Smooth muscle cell of bladder (primary cell): ENCODE data around the gene FATE1. TPM values are rescaled to one million over a fixed set of nuclear protein-coding genes. Genes with fewer than 3 reads are reported as not detected.

Experiments
- total RNA-seq: library from RNA; depleted of rRNA; stranded (reverse); fragments of >200 nt; gene quantifications from 2 replicates; pipeline ENCODE4 v1.2.3, GENCODE V29; 2014

FATE1 gene, protein sequence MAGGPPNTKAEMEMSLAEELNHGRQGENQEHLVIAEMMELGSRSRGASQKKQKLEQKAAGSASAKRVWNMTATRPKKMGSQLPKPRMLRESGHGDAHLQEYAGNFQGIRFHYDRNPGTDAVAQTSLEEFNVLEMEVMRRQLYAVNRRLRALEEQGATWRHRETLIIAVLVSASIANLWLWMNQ
- total RNA-seq, result 0.09 TPM in 1 of 2 replicates, not detected in the other

DNA sequence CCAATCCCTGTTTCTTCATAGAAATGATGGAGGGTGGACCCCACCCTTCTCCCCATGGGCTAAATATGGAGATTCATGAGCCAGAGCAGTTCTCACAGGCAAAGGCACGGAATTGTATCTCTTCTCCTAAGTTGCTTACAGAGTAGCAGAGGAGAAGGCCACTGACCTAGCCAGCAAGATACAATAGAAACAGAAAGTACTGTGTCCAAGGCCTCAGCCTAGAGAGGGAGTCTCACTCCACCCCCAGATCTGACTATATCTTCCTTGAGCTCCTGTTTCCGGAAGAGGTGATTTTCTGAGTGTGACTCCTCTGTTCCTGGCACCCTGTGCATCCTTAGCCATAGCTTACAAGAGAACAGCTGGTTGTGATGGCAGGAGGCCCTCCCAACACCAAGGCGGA is at the start of gene FATE1:
Gene FATE1 (plus strand): TSS at position 284 of the 400 bp plus-strand sequence. CDS start 85 bp downstream, at position 369.

DNA sequence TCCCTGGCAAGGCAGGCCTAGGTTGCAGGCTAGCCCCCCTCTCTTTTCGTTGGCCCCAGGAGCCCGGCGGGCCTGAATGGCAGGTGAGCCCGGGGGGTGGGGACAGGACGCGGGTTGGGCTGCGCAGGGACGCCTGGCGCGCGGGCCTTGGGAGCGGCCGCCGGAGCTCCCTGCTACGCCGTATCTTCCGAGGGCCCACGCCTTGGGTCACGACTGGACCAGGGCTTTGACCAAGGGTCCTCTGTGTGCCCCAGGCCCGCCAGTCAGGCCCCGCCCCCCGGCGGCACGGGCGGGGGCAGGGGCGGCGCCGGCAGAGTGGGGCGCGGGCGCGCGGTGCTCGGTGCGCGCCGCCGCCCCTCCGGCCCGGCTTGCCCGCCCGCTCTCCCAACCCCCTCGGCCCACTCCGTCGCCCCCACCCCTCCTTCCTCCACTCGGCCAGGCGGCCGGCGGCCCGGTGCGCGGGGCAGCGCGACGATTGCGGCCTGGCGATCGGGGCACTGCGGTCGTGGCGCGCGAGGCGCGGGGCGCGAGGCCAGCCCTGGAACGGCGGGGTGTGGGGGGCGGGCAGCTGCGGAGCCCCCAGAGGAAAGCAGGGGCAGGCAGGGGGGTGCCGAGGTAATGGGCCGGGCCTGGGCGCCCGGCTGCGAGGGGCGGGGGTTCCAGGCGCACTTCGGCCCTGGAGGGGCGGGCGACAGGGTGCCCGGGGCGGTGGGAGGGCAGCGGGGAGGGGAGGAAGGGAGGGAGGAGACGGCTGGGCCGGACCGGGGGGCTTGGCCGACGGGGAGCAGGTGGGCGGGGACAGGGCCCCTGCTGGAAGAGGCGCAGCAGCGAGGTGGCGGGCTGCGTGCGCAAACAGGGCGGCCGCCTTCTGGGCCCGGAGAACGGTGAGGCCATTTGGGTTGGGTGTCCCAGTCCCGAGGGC is 20.9 kb upstream of the FATE1 start, which contains the start of gene PRRG3:
Gene PRRG3 (plus strand): TSS at position 798 of the 922 bp plus-strand sequence. CDS start 3,357 bp downstream, outside the sequence.

DNA sequence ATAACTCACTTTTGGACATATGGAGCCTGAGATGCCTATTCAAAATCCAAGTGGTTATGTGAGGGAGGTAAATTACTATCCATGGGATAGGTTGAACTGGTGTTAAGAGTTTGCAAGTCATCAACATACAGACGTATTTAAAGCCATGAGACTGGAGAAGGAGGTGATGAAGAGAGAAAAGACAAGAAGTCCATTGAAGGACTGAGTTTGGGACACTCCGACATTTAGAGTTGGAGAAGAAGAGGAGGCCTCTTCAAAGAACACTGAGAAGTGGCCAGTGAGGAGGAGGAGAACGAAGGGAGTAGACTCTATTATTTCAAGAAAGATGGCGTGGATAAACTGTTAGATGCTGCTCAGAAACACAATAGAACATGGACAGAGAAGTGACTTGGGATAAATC is 18.6 kb downstream of the FATE1 start, which contains the start of gene CNGA2:
Gene CNGA2 (plus strand): TSS at position 301 of the 400 bp plus-strand sequence. CDS start 3,738 bp downstream, outside the sequence.

Other genes with a start within 250 kb of the FATE1 start
- not detected in 2 replicates for gene PASD1, start 152.4 kb upstream of the FATE1 start, total RNA-seq
- gene PRRG3, start 20.6 kb upstream of the FATE1 start, total RNA-seq, result under 0.01 TPM in 1 of 2 replicates, not detected in the other
- gene CNGA2, start 18.7 kb downstream of the FATE1 start, total RNA-seq, result not detected in 2 replicates
- not detected in 2 replicates for gene MAGEA4, start 196.9 kb downstream of the FATE1 start, total RNA-seq